ENCODE measurements around the gene EIF3I.

Gene EIF3I

DNA sequence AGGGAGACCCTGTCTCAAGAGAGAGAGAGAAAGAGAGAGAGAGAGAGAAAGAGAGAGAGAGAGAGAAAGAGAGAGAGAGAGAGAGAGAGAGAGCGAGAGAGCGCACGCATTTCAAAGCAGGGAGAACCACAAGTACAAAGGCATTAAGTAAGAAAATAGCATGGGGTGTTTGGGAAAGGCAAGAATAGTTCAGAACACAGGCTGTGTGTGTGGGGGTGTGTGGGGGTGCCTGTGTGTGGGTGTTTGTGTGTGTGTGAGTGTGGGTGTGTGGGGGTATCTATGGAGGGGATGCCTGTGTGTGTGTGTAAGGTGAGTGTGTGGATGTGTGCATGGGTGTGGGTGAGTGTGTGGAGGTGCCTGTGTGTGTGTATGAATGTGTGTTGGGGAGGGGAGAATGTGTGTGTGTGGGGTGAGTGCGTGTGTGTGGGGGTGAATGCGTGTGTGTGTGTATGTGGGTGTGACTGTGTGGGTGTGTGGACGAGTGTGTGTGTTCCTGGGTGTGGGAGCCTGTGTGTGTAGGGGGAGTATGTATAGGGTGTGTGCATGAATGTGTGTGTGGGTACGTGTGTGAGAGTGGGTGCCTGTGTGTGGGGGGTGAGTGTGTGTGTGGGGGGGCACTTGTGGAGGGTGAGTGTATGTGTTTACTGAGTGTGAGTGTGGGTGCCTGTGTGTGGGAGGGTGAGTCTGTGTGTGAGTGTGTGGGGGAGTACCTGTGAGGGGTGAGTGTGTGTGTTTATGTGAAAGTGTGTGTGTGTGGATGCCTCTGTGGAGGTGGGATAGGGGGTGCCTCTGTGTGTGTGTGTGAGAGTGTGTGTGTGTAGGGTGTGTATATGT is 50.6 kb downstream of the EIF3I start:
- no peaks in the 10 kb centered on the region for H3K4me1 ChIP-seq (ENCODE audit: insufficient read depth, low read length)
- H3K9me3 ChIP-seq (ENCODE audit: low read length) = peaks cover 11% of the 10 kb centered on the region
- no peaks in the 10 kb centered on the region for H3K36me3 ChIP-seq (ENCODE audit: insufficient read depth, low read length)
- H3K27me3 ChIP-seq (ENCODE audit: insufficient read depth, low read length) = peaks cover 8% of the 10 kb centered on the region
- H2AFZ ChIP-seq (ENCODE audit: low read depth, low read length) = no peak overlapping the region
- H3K4me3 ChIP-seq (ENCODE audit: low read length) = no peak overlapping the region

- Histone ChIP-seq H3K27me3 (ENCODE audit: insufficient read depth, low read length) (peaks cover 8% of the 10 kb centered on the region), H3K9me3 (ENCODE audit: low read length) (peaks cover 11% of the 10 kb centered on the region), H2AFZ (ENCODE audit: low read depth, low read length) (no peak overlapping the region), H3K36me3 (ENCODE audit: insufficient read depth, low read length) (no peaks in the 10 kb centered on the region), H3K4me3 (ENCODE audit: low read length) (no peak overlapping the region), H3K4me1 (ENCODE audit: insufficient read depth, low read length) (no peaks in the 10 kb centered on the region)
These were observed 51.4 kb downstream of the EIF3I start for GRCh38 chr1:32273391-32274208.

GRCh38 chr1:32274646-32275340 is 52.6 kb downstream of the EIF3I start:
- H3K9me3 ChIP-seq (ENCODE audit: low read length) = peaks cover 13% of the 10 kb centered on the region
- H3K4me3 ChIP-seq (ENCODE audit: low read length) = no peak overlapping the region
- H3K36me3 ChIP-seq (ENCODE audit: insufficient read depth, low read length) = no peaks in the 10 kb centered on the region
- H3K4me1 ChIP-seq (ENCODE audit: insufficient read depth, low read length) = no peaks in the 10 kb centered on the region
- H2AFZ ChIP-seq (ENCODE audit: low read depth, low read length) = no peak overlapping the region
- H3K27me3 ChIP-seq (ENCODE audit: insufficient read depth, low read length) = peaks cover 8% of the 10 kb centered on the region

- Histone ChIP-seq H3K27me3 (ENCODE audit: insufficient read depth, low read length) (peaks cover 8% of the 10 kb centered on the region), H2AFZ (ENCODE audit: low read depth, low read length) (no peak overlapping the region), H3K9me3 (ENCODE audit: low read length) (peaks cover 17% of the 10 kb centered on the region), H3K4me3 (ENCODE audit: low read length) (no peak overlapping the region), H3K4me1 (ENCODE audit: insufficient read depth, low read length) (no peaks in the 10 kb centered on the region), H3K36me3 (ENCODE audit: insufficient read depth, low read length) (no peaks in the 10 kb centered on the region)
These were observed 53.2 kb downstream of the EIF3I start for GRCh38 chr1:32275424-32275823.

GRCh38 chr1:32276032-32276782 is 54.0 kb downstream of the EIF3I start:
- Histone ChIP-seq H3K27me3 (ENCODE audit: insufficient read depth, low read length) (peaks cover 8% of the 10 kb centered on the region), H2AFZ (ENCODE audit: low read depth, low read length) (no peak overlapping the region), H3K36me3 (ENCODE audit: insufficient read depth, low read length) (no peaks in the 10 kb centered on the region), H3K9me3 (ENCODE audit: low read length) (peaks cover 17% of the 10 kb centered on the region), H3K4me3 (ENCODE audit: low read length) (no peak overlapping the region), H3K4me1 (ENCODE audit: insufficient read depth, low read length) (no peaks in the 10 kb centered on the region)
